Natural killer cell (primary cell): ENCODE results near the gene CLDN14. TPM values are rescaled to one million over a fixed set of nuclear protein-coding genes. Genes with fewer than 3 reads are reported as not detected.

ENCODE experiments used
- ATAC-seq, 3 donors: fragments of 150-1000 bp in 2 of 3; fragments of 200-7000 bp in 1 of 3; cut with Tn5 transposase; 1 replicate in 1 of 3; 2 replicates in 2 of 3; pipeline ENCODE4 v1.10.0; 2021; ENCODE audit warnings: mild to moderate bottlenecking in 2 of 3, moderate library complexity in 2 of 3
- DNase-seq, 2 donors: peaks; one replicate each; pipeline versions ENCODE4 v3.0.0 to v3.0.0-alpha.2; 2013 to 2021; ENCODE audit warnings: mixed read lengths in 1 of 2
- H3K27ac ChIP-seq: one replicate; pipeline ENCODE4 v1.5.1; 2013; ENCODE audit warnings: mild to moderate bottlenecking, low read length
- H3K27me3 ChIP-seq: one replicate; pipeline ENCODE4 v1.6.1; 2013; ENCODE audit warnings: low read length; ENCODE audit not compliant: control insufficient read depth, insufficient read depth
- H3K36me3 ChIP-seq: one replicate; pipeline ENCODE4 v1.6.1; 2013; ENCODE audit warnings: low read length; ENCODE audit not compliant: control insufficient read depth, insufficient read depth
- H3K4me1 ChIP-seq: one replicate; pipeline ENCODE4 v1.6.1; 2013; ENCODE audit warnings: low read length; ENCODE audit not compliant: control insufficient read depth, insufficient read depth
- H3K4me3 ChIP-seq: one replicate; pipeline ENCODE4 v1.5.1; 2013; ENCODE audit warnings: low read length
- H3K9me3 ChIP-seq: one replicate; pipeline ENCODE4 v1.6.1; 2013; ENCODE audit warnings: low read length; ENCODE audit not compliant: control insufficient read depth, insufficient read depth
- H3K27ac Mint-ChIP-seq, 2 donors: one replicate each; pipeline ENCODE4 v1.8.0; 2022; ENCODE audit warnings: mild to moderate bottlenecking in 2 of 2, mixed read lengths in 2 of 2, moderate library complexity in 1 of 2
- H3K27me3 Mint-ChIP-seq, 2 donors: one replicate each; pipeline ENCODE4 v1.8.0; 2022; ENCODE audit warnings: low read depth in 2 of 2, mixed read lengths in 2 of 2
- H3K36me3 Mint-ChIP-seq: one replicate; pipeline ENCODE4 v1.8.0; 2022; ENCODE audit warnings: mixed read lengths
- H3K4me1 Mint-ChIP-seq, 2 donors: one replicate each; pipeline ENCODE4 v1.8.0; 2022; ENCODE audit warnings: mixed read lengths in 2 of 2
- H3K4me3 Mint-ChIP-seq: one replicate; pipeline ENCODE4 v1.8.0; 2022; ENCODE audit warnings: mild to moderate bottlenecking, moderate library complexity, mixed read lengths
- H3K9me3 Mint-ChIP-seq, 2 donors: one replicate each; pipeline ENCODE4 v1.8.0; 2022; ENCODE audit warnings: mixed read lengths in 2 of 2
- CTCF ChIP-seq: fragments of 200-600 bp; IDR thresholded peaks from one replicate; pipeline ENCODE4 v1.8.0; 2022; ENCODE audit warnings: antibody characterized with exemption
- WGBS: methylation state at CpG from one replicate; pipeline ENCODE4 v1.1.7; 2013; ENCODE audit warnings: missing lambda C conversion rate; ENCODE audit not compliant: insufficient coverage; 5-methylcytosine and 5-hydroxymethylcytosine counted together
- intact Hi-C: fragments of 100-400 bp; cut with micrococcal nuclease; formaldehyde crosslinking; loops from one replicate; pipeline ENCODE4 v1.14.2; 2022
- total RNA-seq, 4 donors: library from RNA; stranded (reverse); fragments of 120-200 nt in 1 of 4; gene quantifications; one replicate each; pipeline versions ENCODE4 v1.2.3 to v1.2.4, GENCODE V29; 2013 to 2022

The CLDN14 gene
- total RNA-seq, 3 donors from 2014 or later (not counting 1 experiment from before 2014, with no cell fraction given), result not detected

GRCh38 chr21:36482181-36482580 is 2.3 kb upstream of the CLDN14 start:
- no peaks in the 10 kb centered on the region for H3K36me3 Mint-ChIP-seq
- ATAC-seq (no peak), DNase-seq (no peak)
- Histone ChIP-seq H3K27me3 (no peaks in the 10 kb centered on the region), H3K9me3 (no peaks in the 10 kb centered on the region), H3K4me1 (no peaks in the 10 kb centered on the region), H3K4me3 (no peak overlapping the region), H3K27ac (no peak overlapping the region), H3K36me3 (no peaks in the 10 kb centered on the region)
- no peak overlapping the region for H3K4me3 Mint-ChIP-seq
- no peaks in the 10 kb centered on the region for H3K27me3 Mint-ChIP-seq
- H3K9me3 Mint-ChIP-seq, result no peaks in the 10 kb centered on the region
- TF ChIP-seq CTCF, result no peak
- intact Hi-C loops, result no loop called here
- no peak overlapping the region for H3K27ac Mint-ChIP-seq
- no peaks in the 10 kb centered on the region for H3K4me1 Mint-ChIP-seq
- 70% methylated on average over 4 of the region's 4 CpGs for WGBS

GRCh38 chr21:36481639-36482038 is 1.7 kb upstream of the CLDN14 start:
- no peak for TF ChIP-seq CTCF
- H3K4me3 ChIP-seq, result no peak overlapping the region
- no peaks in the 10 kb centered on the region for H3K36me3 ChIP-seq
- Mint-ChIP-seq H3K27me3 (no peaks in the 10 kb centered on the region), H3K27ac (no peak overlapping the region), H3K36me3 (no peaks in the 10 kb centered on the region), H3K9me3 (no peaks in the 10 kb centered on the region), H3K4me1 (no peaks in the 10 kb centered on the region), H3K4me3 (no peak overlapping the region)
- intact Hi-C loops, result no loop called here
- 81% methylated on average over 5 of the region's 5 CpGs for WGBS
- H3K4me1 ChIP-seq, result no peaks in the 10 kb centered on the region
- no peak for ATAC-seq
- H3K9me3 ChIP-seq, result no peaks in the 10 kb centered on the region
- H3K27me3 ChIP-seq, result no peaks in the 10 kb centered on the region
- DNase-seq, result no peak
- H3K27ac ChIP-seq, result no peak overlapping the region

- Mint-ChIP-seq H3K36me3 (no peaks in the 10 kb centered on the region), H3K9me3 (no peaks in the 10 kb centered on the region), H3K4me1 (no peaks in the 10 kb centered on the region), H3K27me3 (no peaks in the 10 kb centered on the region), H3K27ac (no peak overlapping the region), H3K4me3 (no peak overlapping the region)
- 90% methylated on average over 12 of the region's 12 CpGs for WGBS
- Histone ChIP-seq H3K9me3 (no peaks in the 10 kb centered on the region), H3K4me3 (no peak overlapping the region), H3K36me3 (no peaks in the 10 kb centered on the region), H3K27me3 (no peaks in the 10 kb centered on the region), H3K4me1 (no peaks in the 10 kb centered on the region), H3K27ac (no peak overlapping the region)
- TF ChIP-seq CTCF, result no peak
- ATAC-seq (no peak), DNase-seq (no peak)
- intact Hi-C loops, result no loop called here
These were observed 696 bp upstream of the CLDN14 start for GRCh38 chr21:36480618-36481017.

- Histone ChIP-seq H3K27ac (no peak overlapping the region), H3K36me3 (no peaks in the 10 kb centered on the region), H3K4me3 (no peak overlapping the region), H3K9me3 (no peaks in the 10 kb centered on the region), H3K4me1 (no peaks in the 10 kb centered on the region), H3K27me3 (no peaks in the 10 kb centered on the region)
- no peak for TF ChIP-seq CTCF
- DNase-seq, result no peak
- H3K9me3 Mint-ChIP-seq, result no peaks in the 10 kb centered on the region
- H3K27me3 Mint-ChIP-seq, result no peaks in the 10 kb centered on the region
- H3K4me1 Mint-ChIP-seq, result no peaks in the 10 kb centered on the region
- intact Hi-C loops, result no loop called here
- no peak for ATAC-seq
- no peak overlapping the region for H3K4me3 Mint-ChIP-seq
- no peak overlapping the region for H3K27ac Mint-ChIP-seq
- WGBS, result 85% methylated on average over 7 of the region's 7 CpGs
- H3K36me3 Mint-ChIP-seq, result no peaks in the 10 kb centered on the region
These were observed 981 bp downstream of the CLDN14 start for GRCh38 chr21:36478941-36479340.
